ENCODE results near the gene SLC6A20. TPM values are rescaled to one million over a fixed set of nuclear protein-coding genes. Genes with fewer than 3 reads are reported as not detected.

Gene SLC6A20
- total and polyA plus RNA-seq, 2 of the 13 experiments (the other 11 are each of a cell fraction or from before 2014, with no cell fraction given) = not detected

DNA sequence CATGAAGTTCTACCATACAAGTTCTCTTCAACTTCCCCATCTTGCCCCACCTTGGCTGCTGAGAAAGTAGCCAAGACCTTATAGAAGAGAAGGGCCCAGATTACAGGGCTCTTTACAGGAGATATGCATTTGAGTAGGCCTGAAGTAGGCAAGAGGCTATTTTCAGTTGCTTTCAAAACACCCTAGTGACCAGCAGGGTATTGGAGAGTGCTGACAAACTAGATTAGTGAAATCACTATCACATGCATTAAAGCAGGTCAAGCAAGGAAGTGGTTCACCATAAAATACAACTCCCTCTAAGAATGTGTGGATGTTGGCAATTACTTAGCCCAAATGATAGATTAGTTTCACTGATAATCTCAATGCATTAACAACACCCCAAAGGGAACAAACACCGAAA is 48.3 kb upstream of the SLC6A20 start:
- FAIRE-seq = no peak
- H4K20me1 ChIP-seq (ENCODE audit: insufficient read depth, low read length) = no peaks in the 10 kb centered on the region
- in situ Hi-C loops (cut with HindIII; ENCODE audit: extremely low pct_ligation_motif_present, low pct_unique_long_range_greater_than_20kb) (no loop called here), intact Hi-C loops (cut with micrococcal nuclease; ENCODE audit: unreplicated experiment) (no loop called here)
- no TSS peak for BruUV-seq (replicated peaks)
- no peak overlapping the region for H3K9ac ChIP-seq (ENCODE audit: insufficient read depth, low read depth, low read length)
- peaks cover 0 to 8% of the 10 kb centered on the region in 2 experiments; a peak in 1 of 5 replicates for H3K27me3 ChIP-seq (ENCODE audit: control insufficient read depth in 1 of 2, insufficient read depth in 2 of 2, low read length in 2 of 2)
- POLR2A ChIA-PET = no interaction called here
- H3K36me3 ChIP-seq (replicated peaks in 1 of 2; ENCODE audit: control insufficient read depth in 1 of 2, insufficient read depth in 2 of 2, low read length in 2 of 2) = no peaks in the 10 kb centered on the region
- no peak overlapping the region for H3K27ac ChIP-seq (ENCODE audit: extremely low read length, insufficient read depth, low read length)
- no peak overlapping the region for H3K4me3 ChIP-seq (replicated peaks in 1 of 3; ENCODE audit: insufficient read depth in 1 of 3, low read depth in 2 of 3, low read length in 3 of 3)
- no peak overlapping the region for H3K4me2 ChIP-seq (ENCODE audit: low read depth, low read length)
- H2AFZ ChIP-seq (ENCODE audit: low read length) = no peak overlapping the region
- 8% methylated on average over 1 of the region's 1 CpG for WGBS (ENCODE audit: low lambda C conversion rate)
- ATAC-seq = no peak
- no peak for DNase-seq (ENCODE audit: low spot score)
- peaks cover 16% of the 10 kb centered on the region for H3K4me1 ChIP-seq (ENCODE audit: insufficient read depth, low read length)
- no peaks in the 10 kb centered on the region for H3K79me2 ChIP-seq (ENCODE audit: insufficient read depth, low read length)
- no peak for TF ChIP-seq ZNF205 (CRISPR knock-in tag; IDR thresholded peaks at IDR 0.05)
- TF ChIP-seq RNF2 (conservative IDR thresholded peaks at IDR 0.05; ENCODE audit: low read depth) = no peak
- no peak for TF ChIP-seq ZNF24 (IDR thresholded peaks at IDR 0.05)
- no peak for TF ChIP-seq SMAD3 (CRISPR knock-in tag; IDR thresholded peaks at IDR 0.05)
- no peak for TF ChIP-seq ZNF704 (CRISPR knock-in tag; IDR thresholded peaks at IDR 0.05; ENCODE audit: borderline replicate concordance)
- no peak for TF ChIP-seq ZNF550 (CRISPR knock-in tag; IDR thresholded peaks at IDR 0.05; ENCODE audit: borderline replicate concordance)
- TF ChIP-seq, protein P1, sequence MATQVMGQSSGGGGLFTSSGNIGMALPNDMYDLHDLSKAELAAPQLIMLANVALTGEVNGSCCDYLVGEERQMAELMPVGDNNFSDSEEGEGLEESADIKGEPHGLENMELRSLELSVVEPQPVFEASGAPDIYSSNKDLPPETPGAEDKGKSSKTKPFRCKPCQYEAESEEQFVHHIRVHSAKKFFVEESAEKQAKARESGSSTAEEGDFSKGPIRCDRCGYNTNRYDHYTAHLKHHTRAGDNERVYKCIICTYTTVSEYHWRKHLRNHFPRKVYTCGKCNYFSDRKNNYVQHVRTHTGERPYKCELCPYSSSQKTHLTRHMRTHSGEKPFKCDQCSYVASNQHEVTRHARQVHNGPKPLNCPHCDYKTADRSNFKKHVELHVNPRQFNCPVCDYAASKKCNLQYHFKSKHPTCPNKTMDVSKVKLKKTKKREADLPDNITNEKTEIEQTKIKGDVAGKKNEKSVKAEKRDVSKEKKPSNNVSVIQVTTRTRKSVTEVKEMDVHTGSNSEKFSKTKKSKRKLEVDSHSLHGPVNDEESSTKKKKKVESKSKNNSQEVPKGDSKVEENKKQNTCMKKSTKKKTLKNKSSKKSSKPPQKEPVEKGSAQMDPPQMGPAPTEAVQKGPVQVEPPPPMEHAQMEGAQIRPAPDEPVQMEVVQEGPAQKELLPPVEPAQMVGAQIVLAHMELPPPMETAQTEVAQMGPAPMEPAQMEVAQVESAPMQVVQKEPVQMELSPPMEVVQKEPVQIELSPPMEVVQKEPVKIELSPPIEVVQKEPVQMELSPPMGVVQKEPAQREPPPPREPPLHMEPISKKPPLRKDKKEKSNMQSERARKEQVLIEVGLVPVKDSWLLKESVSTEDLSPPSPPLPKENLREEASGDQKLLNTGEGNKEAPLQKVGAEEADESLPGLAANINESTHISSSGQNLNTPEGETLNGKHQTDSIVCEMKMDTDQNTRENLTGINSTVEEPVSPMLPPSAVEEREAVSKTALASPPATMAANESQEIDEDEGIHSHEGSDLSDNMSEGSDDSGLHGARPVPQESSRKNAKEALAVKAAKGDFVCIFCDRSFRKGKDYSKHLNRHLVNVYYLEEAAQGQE (IDR thresholded peaks at IDR 0.05; ENCODE audit: borderline replicate concordance in 1 of 2, low read depth in 1 of 2, low read length in 2 of 2) = no peak
- TF ChIP-seq, protein P2, sequence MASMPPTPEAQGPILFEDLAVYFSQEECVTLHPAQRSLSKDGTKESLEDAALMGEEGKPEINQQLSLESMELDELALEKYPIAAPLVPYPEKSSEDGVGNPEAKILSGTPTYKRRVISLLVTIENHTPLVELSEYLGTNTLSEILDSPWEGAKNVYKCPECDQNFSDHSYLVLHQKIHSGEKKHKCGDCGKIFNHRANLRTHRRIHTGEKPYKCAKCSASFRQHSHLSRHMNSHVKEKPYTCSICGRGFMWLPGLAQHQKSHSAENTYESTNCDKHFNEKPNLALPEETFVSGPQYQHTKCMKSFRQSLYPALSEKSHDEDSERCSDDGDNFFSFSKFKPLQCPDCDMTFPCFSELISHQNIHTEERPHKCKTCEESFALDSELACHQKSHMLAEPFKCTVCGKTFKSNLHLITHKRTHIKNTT (CRISPR knock-in tag; IDR thresholded peaks at IDR 0.05) = no peak
- no peak for TF ChIP-seq HOXA3 (CRISPR knock-in tag; IDR thresholded peaks at IDR 0.05)
- TF ChIP-seq MIXL1 (CRISPR knock-in tag; IDR thresholded peaks at IDR 0.05) = no peak
- no peak for TF ChIP-seq ZNF33B (CRISPR knock-in tag; IDR thresholded peaks at IDR 0.05)
- no peak for TF ChIP-seq SRY (CRISPR knock-in tag; IDR thresholded peaks at IDR 0.05)
- no peak for TF ChIP-seq ZNF10 (CRISPR knock-in tag; IDR thresholded peaks at IDR 0.05; ENCODE audit: borderline replicate concordance, low read depth)
- TF ChIP-seq TEAD3 (CRISPR knock-in tag; optimal IDR thresholded peaks at IDR 0.05; ENCODE audit: borderline replicate concordance) = no peak
- no peak for TF ChIP-seq ZNF652 (CRISPR knock-in tag; IDR thresholded peaks at IDR 0.05; ENCODE audit: borderline replicate concordance, low read depth)
- no peak for TF ChIP-seq ZNF761 (CRISPR knock-in tag; conservative IDR thresholded peaks at IDR 0.05)
- peaks cover 7% of the 10 kb centered on the region; the same call in 1 of the 2 replicates for H3K9me3 ChIP-seq (ENCODE audit: low read length)
- CTCF ChIA-PET (ENCODE audit: low intra/inter-chr PET ratio, low total read pairs) = no interaction called here
